Keratinocyte (primary cell): ENCODE data around the gene MYBPC1. TPM values are rescaled to one million over a fixed set of nuclear protein-coding genes. Genes with fewer than 3 reads are reported as not detected.

Experiments used
- DNase-seq: peaks from one replicate; pipeline ENCODE4 v3.0.0-alpha.2; 2011; ENCODE audit warnings: low read depth, missing footprints, low spot score
- FAIRE-seq: peaks from 2 replicates; lab custom pipeline; 2011; peaks lifted over from hg19 to GRCh38; lab: Jason Lieb, UNC
- H2AFZ ChIP-seq: 2 replicates; pipeline ENCODE4 v1.6.0; 2012; ENCODE audit warnings: low read length, control low read depth, inconsistent platforms; ENCODE audit not compliant: control insufficient read depth
- H3K27ac ChIP-seq: 2 replicates; pipeline ENCODE4 v1.5.1; 2011; ENCODE audit warnings: low read length; ENCODE audit not compliant: control insufficient read depth, insufficient read depth
- H3K27me3 ChIP-seq: 3 replicates; pipeline ENCODE4 v1.6.0; 2011; ENCODE audit warnings: low read length; ENCODE audit not compliant: control insufficient read depth, insufficient read depth; ENCODE audit errors: extremely low read depth
- H3K36me3 ChIP-seq, 2 experiments: 2 replicates in 1 of 2; 3 replicates in 1 of 2; pipeline ENCODE4 v1.5.1; 2011; ENCODE audit warnings: low read length in 2 of 2, mild to moderate bottlenecking in 1 of 2; ENCODE audit not compliant: control insufficient read depth in 2 of 2, insufficient read depth in 2 of 2; ENCODE audit errors: extremely low read depth in 1 of 2
- H3K4me1 ChIP-seq: 3 replicates; pipeline ENCODE4 v1.5.1; 2011; ENCODE audit warnings: low read length; ENCODE audit not compliant: control insufficient read depth, insufficient read depth; ENCODE audit errors: extremely low read depth
- H3K4me2 ChIP-seq: 3 replicates; pipeline ENCODE4 v1.6.0; 2011; ENCODE audit warnings: low read depth, low read length; ENCODE audit not compliant: control insufficient read depth, insufficient read depth; ENCODE audit errors: extremely low read depth
- H3K4me3 ChIP-seq, 3 experiments: fragments of 200-600 bp in 1 of 3; sonication (generic) in 1 of 3; 2 replicates in 2 of 3; 3 replicates in 1 of 3; pipeline ENCODE4 v1.5.1; 2011 to 2016; ENCODE audit warnings: low read length in 3 of 3, mild to moderate bottlenecking in 3 of 3, control low read depth in 2 of 3, inconsistent platforms in 1 of 3, low read depth in 1 of 3, mixed read lengths in 1 of 3, mixed run types in 1 of 3, moderate library complexity in 1 of 3; ENCODE audit not compliant: control insufficient read depth in 2 of 3, insufficient read depth in 2 of 3; ENCODE audit errors: extremely low read depth in 1 of 3
- H3K79me2 ChIP-seq: 2 replicates; pipeline ENCODE4 v1.6.0; 2012; ENCODE audit warnings: low read length; ENCODE audit not compliant: control insufficient read depth, insufficient read depth
- H3K9ac ChIP-seq: 3 replicates; pipeline ENCODE4 v1.6.0; 2011; ENCODE audit warnings: low read length; ENCODE audit not compliant: control insufficient read depth, insufficient read depth; ENCODE audit errors: extremely low read depth
- H3K9me1 ChIP-seq: 3 replicates; pipeline ENCODE4 v1.6.0; 2011; ENCODE audit warnings: low read length; ENCODE audit not compliant: control insufficient read depth, insufficient read depth; ENCODE audit errors: extremely low read depth
- H3K9me3 ChIP-seq: 2 replicates; pipeline ENCODE4 v1.5.1; 2012; ENCODE audit warnings: low read depth, low read length; ENCODE audit not compliant: control insufficient read depth
- H4K20me1 ChIP-seq: 3 replicates; pipeline ENCODE4 v1.6.0; 2011; ENCODE audit warnings: low read length; ENCODE audit not compliant: control insufficient read depth, insufficient read depth; ENCODE audit errors: extremely low read depth
- EZH2 ChIP-seq: IDR thresholded peaks from one replicate; pipeline ENCODE4 v1.6.1; 2012; ENCODE audit warnings: inconsistent platforms, mild to moderate bottlenecking, low read length, moderate library complexity
- dilution Hi-C: fragments of 300-500 bp; cut with MboI; formaldehyde crosslinking; loops from one replicate; pipeline ENCODE4 v1.7.0; 2020; ENCODE audit warnings: low sequenced_read_pairs; ENCODE audit not compliant: extremely low pct_ligation_motif_present
- polyA plus RNA-seq, 5 experiments: library from polyadenylated mRNA; depleted of rRNA in 3 of 5; stranded (reverse) in 3 of 5; stranded (forward) in 1 of 5; unstranded in 1 of 5; fragments of >200 nt; gene quantifications; 1 replicate in 1 of 5; 2 replicates in 3 of 5; 3 replicates in 1 of 5; pipeline versions ENCODE4 v1.2.1 to v1.2.3, GENCODE V29; 2011 to 2012; ENCODE audit warnings: missing spikeins in 2 of 5, low read depth in 1 of 5, low replicate concordance in 1 of 5
- TF ChIP-seq, protein P1 (sequence below), 3 experiments: IDR thresholded peaks in 1 of 3; conservative IDR thresholded peaks in 1 of 3; optimal IDR thresholded peaks in 1 of 3; 2 replicates in 2 of 3; 3 replicates in 1 of 3; pipeline versions ENCODE3 to v1.5.1; 2011; ENCODE audit warnings: low read length in 3 of 3, mild to moderate bottlenecking in 3 of 3, moderate library complexity in 2 of 3, control low read depth in 1 of 3, inconsistent platforms in 1 of 3; ENCODE audit not compliant: insufficient read depth in 2 of 3; ENCODE audit errors: extremely low read depth in 1 of 3

Gene MYBPC1
- polyA plus RNA-seq, 1 donor (not counting 4 experiments of a cell fraction or from before 2014, with no cell fraction given), result not detected

GRCh38 chr12:101609198-101609597, 14.4 kb downstream of the MYBPC1 start:
- H3K4me1 ChIP-seq, result no peaks in the 10 kb centered on the region
- dilution Hi-C loops, result no loop called here
- no peak overlapping the region for H2AFZ ChIP-seq
- no peak overlapping the region for H3K4me2 ChIP-seq
- no peaks in the 10 kb centered on the region for H3K27me3 ChIP-seq
- H3K79me2 ChIP-seq, result no peaks in the 10 kb centered on the region
- TF ChIP-seq, protein P1, sequence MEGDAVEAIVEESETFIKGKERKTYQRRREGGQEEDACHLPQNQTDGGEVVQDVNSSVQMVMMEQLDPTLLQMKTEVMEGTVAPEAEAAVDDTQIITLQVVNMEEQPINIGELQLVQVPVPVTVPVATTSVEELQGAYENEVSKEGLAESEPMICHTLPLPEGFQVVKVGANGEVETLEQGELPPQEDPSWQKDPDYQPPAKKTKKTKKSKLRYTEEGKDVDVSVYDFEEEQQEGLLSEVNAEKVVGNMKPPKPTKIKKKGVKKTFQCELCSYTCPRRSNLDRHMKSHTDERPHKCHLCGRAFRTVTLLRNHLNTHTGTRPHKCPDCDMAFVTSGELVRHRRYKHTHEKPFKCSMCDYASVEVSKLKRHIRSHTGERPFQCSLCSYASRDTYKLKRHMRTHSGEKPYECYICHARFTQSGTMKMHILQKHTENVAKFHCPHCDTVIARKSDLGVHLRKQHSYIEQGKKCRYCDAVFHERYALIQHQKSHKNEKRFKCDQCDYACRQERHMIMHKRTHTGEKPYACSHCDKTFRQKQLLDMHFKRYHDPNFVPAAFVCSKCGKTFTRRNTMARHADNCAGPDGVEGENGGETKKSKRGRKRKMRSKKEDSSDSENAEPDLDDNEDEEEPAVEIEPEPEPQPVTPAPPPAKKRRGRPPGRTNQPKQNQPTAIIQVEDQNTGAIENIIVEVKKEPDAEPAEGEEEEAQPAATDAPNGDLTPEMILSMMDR (optimal IDR thresholded peaks at IDR 0.05 in 1 of 3, IDR thresholded peaks at IDR 0.05 in 1 of 3, conservative IDR thresholded peaks at IDR 0.05 in 1 of 3; ENCODE audit: extremely low read depth in 1 of 3, insufficient read depth in 2 of 3, low read length in 3 of 3), result no peak
- TF ChIP-seq EZH2, result no peak
- no peak overlapping the region for H3K4me3 ChIP-seq
- DNase-seq (no peak), FAIRE-seq (no peak)
- no peaks in the 10 kb centered on the region for H3K36me3 ChIP-seq
- no peak overlapping the region for H3K9ac ChIP-seq
- H3K9me1 ChIP-seq, result no peaks in the 10 kb centered on the region
- no peaks in the 10 kb centered on the region for H4K20me1 ChIP-seq
- H3K9me3 ChIP-seq, result no peaks in the 10 kb centered on the region
- no peak overlapping the region for H3K27ac ChIP-seq

DNA sequence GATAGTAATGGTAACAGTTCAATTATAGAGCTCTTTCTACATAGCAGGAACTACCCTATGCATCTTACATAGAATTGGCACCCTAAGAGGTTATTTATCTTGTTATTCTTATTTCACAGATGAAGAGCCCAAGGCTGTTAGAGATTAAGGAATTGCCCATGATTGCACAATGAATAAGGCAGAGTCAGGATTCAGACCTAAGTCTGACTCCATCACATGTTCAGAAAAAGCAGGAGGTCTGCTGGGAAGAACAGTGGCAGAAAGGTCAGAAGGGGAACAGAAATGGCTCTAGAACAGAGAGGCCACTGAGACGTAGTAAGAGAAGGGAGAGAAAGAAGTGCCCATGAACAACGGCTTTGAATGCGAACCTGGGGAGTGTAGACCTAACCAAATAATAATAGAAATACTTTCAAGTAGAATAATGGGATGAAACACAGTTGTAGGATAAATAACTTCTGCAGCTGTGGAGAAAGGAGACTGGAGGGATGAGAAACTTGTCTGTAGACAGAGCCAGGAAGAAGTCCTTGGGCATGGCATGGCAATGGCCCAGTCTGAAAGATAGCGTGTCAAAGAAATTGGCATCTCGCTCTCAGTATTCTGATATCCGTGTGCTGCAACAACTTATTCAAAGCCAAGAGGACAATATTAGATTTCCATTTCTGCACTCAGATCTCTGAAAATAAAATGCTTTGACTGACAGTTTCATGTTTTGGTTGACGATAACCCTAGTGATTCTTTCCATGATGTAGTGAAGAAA, 17.6 kb downstream of the MYBPC1 start:
- H2AFZ ChIP-seq, result no peak overlapping the region

More for the DNA sequence above, 17.6 kb downstream of the MYBPC1 start:
- TF ChIP-seq EZH2, result no peak
- TF ChIP-seq, protein P1 (optimal IDR thresholded peaks at IDR 0.05 in 1 of 3, IDR thresholded peaks at IDR 0.05 in 1 of 3, conservative IDR thresholded peaks at IDR 0.05 in 1 of 3; ENCODE audit: extremely low read depth in 1 of 3, insufficient read depth in 2 of 3, low read length in 3 of 3), result no peak
- H3K9me3 ChIP-seq, result no peaks in the 10 kb centered on the region
- no peak overlapping the region for H3K9ac ChIP-seq
- FAIRE-seq, result no peak
- no peaks in the 10 kb centered on the region for H3K9me1 ChIP-seq
- dilution Hi-C loops, result no loop called here
- H3K4me3 ChIP-seq, result no peak overlapping the region
- no peaks in the 10 kb centered on the region for H3K27me3 ChIP-seq
- H3K4me1 ChIP-seq, result no peaks in the 10 kb centered on the region
- no peak overlapping the region for H3K27ac ChIP-seq
- no peaks in the 10 kb centered on the region for H3K79me2 ChIP-seq
- no peak overlapping the region for H3K4me2 ChIP-seq
- no peak for DNase-seq
- H3K36me3 ChIP-seq, result no peaks in the 10 kb centered on the region
- no peaks in the 10 kb centered on the region for H4K20me1 ChIP-seq
